ENCODE data around the gene GRIA3.

GRIA3 gene

GRCh38 chrX:123199338-123199737, 15.3 kb downstream of the GRIA3 start:
- DNase-seq, result no peak

GRCh38 chrX:123201720-123202119, 17.6 kb downstream of the GRIA3 start:
- DNase-seq, result no peak

GRCh38 chrX:123202523-123202922, 18.4 kb downstream of the GRIA3 start:
- DNase-seq, result no peak

- DNase-seq, result no peak
Measured at GRCh38 chrX:123203772-123204171, 19.7 kb downstream of the GRIA3 start.

GRCh38 chrX:123206176-123206575, 22.1 kb downstream of the GRIA3 start:
- no peak for DNase-seq

GRCh38 chrX:123210252-123210651, 26.2 kb downstream of the GRIA3 start:
- no peak for DNase-seq

GRCh38 chrX:123215397-123216089, 31.5 kb downstream of the GRIA3 start:
- DNase-seq, result no peak

- DNase-seq, result no peak
Measured at GRCh38 chrX:123217077-123217476, 33.0 kb downstream of the GRIA3 start.

GRCh38 chrX:123217728-123218127, 33.6 kb downstream of the GRIA3 start:
- DNase-seq, result no peak

GRCh38 chrX:123219916-123220315, 35.8 kb downstream of the GRIA3 start:
- no peak for DNase-seq

GRCh38 chrX:123222920-123223319, 38.8 kb downstream of the GRIA3 start:
- no peak for DNase-seq

- DNase-seq, result no peak
Measured at GRCh38 chrX:123223409-123223808, 39.3 kb downstream of the GRIA3 start.

GRCh38 chrX:123223859-123224258, 39.8 kb downstream of the GRIA3 start:
- DNase-seq, result no peak

- DNase-seq, result no peak
Measured at GRCh38 chrX:123230798-123231197, 46.7 kb downstream of the GRIA3 start.

- DNase-seq, result no peak
Measured at GRCh38 chrX:123236859-123237258, 52.8 kb downstream of the GRIA3 start.

- no peak for DNase-seq
Measured at GRCh38 chrX:123237271-123237670, 53.2 kb downstream of the GRIA3 start.

GRCh38 chrX:123254457-123254856, 70.4 kb downstream of the GRIA3 start:
- no peak for DNase-seq

GRCh38 chrX:123256378-123256777, 72.3 kb downstream of the GRIA3 start:
- DNase-seq, result no peak

- no peak for DNase-seq
Measured at GRCh38 chrX:123260920-123261418, 76.9 kb downstream of the GRIA3 start.

- DNase-seq, result no peak
Measured at GRCh38 chrX:123263270-123263669, 79.2 kb downstream of the GRIA3 start.

GRCh38 chrX:123263747-123264146, 79.7 kb downstream of the GRIA3 start:
- no peak for DNase-seq

- DNase-seq, result no peak
Measured at GRCh38 chrX:123267220-123267619, 83.1 kb downstream of the GRIA3 start.

- no peak for DNase-seq
Measured at GRCh38 chrX:123271902-123272301, 87.8 kb downstream of the GRIA3 start.

GRCh38 chrX:123272630-123273029, 88.6 kb downstream of the GRIA3 start:
- no peak for DNase-seq

- DNase-seq, result no peak
Measured at GRCh38 chrX:123274796-123275195, 90.7 kb downstream of the GRIA3 start.
